OCI-LY1 (cell line): ENCODE results near the gene SIVA1.
A peak's percentile ranks its signal among the peaks of the same experiment; 100 is the strongest.

ENCODE experiments used
- H2AFZ ChIP-seq: fragments of 200-600 bp; sonication (generic), shearing (Covaris generic); 2 replicates; pipeline ENCODE4 v1.6.0; 2014; ENCODE audit warnings: antibody characterized with exemption, mild to moderate bottlenecking, low read length
- H3F3A ChIP-seq: fragments of 200-600 bp; sonication (generic), shearing (Covaris generic); 2 replicates; pipeline ENCODE4 v1.6.0; 2014; ENCODE audit warnings: mild to moderate bottlenecking, antibody characterized with exemption, low read length, moderate library complexity; ENCODE audit not compliant: insufficient read depth
- H3K27ac ChIP-seq: fragments of 200-600 bp; sonication (generic); 2 replicates; pipeline ENCODE4 v1.5.1; 2014; ENCODE audit warnings: low read length, mixed run types, mild to moderate bottlenecking, low read depth; ENCODE audit not compliant: poor library complexity, severe bottlenecking
- H3K27me3 ChIP-seq: fragments of 200-600 bp; sonication (generic); 2 replicates; pipeline ENCODE4 v1.6.0; 2014; ENCODE audit warnings: antibody characterized with exemption, mild to moderate bottlenecking, low read length, moderate library complexity; ENCODE audit not compliant: insufficient read depth
- H3K36me3 ChIP-seq: fragments of 200-600 bp; sonication (generic); 2 replicates; pipeline ENCODE4 v1.6.1; 2014; ENCODE audit warnings: mild to moderate bottlenecking, antibody characterized with exemption, low read length, moderate library complexity, mixed read lengths; ENCODE audit not compliant: insufficient read depth
- H3K4me1 ChIP-seq: fragments of 200-600 bp; sonication (generic); 2 replicates; pipeline ENCODE4 v1.5.1; 2014; ENCODE audit warnings: mild to moderate bottlenecking, low read length, moderate library complexity; ENCODE audit not compliant: insufficient read depth, severe bottlenecking
- H3K4me2 ChIP-seq: fragments of 200-600 bp; sonication (generic), shearing (Covaris generic); 2 replicates; pipeline ENCODE4 v1.6.1; 2014; ENCODE audit warnings: low read length
- H3K4me3 ChIP-seq: fragments of 200-600 bp; sonication (generic); 2 replicates; pipeline ENCODE4 v1.5.1; 2014; ENCODE audit warnings: low read length, low read depth, mild to moderate bottlenecking, mixed read lengths; ENCODE audit not compliant: poor library complexity, severe bottlenecking
- H3K79me2 ChIP-seq: fragments of 200-600 bp; shearing (Covaris generic); 2 replicates; pipeline ENCODE4 v1.6.1; 2016; ENCODE audit warnings: mixed run types, low read length, mixed read lengths; ENCODE audit not compliant: insufficient read depth
- H3K9ac ChIP-seq: fragments of 200-600 bp; sonication (generic), shearing (Covaris generic); 2 replicates; pipeline ENCODE4 v1.6.1; 2014; ENCODE audit warnings: mild to moderate bottlenecking, low read length, mixed read lengths
- H3K9me2 ChIP-seq: fragments of 200-600 bp; sonication (generic), shearing (Covaris generic); 2 replicates; pipeline ENCODE4 v1.6.1; 2014; ENCODE audit warnings: low read depth, mild to moderate bottlenecking, low read length, mixed read lengths
- H3K9me3 ChIP-seq: fragments of 200-600 bp; shearing (Covaris generic); 2 replicates; pipeline ENCODE4 v1.6.1; 2014; ENCODE audit warnings: low read length, mixed read lengths
- H4K20me1 ChIP-seq: fragments of 200-600 bp; sonication (generic), shearing (Covaris generic); 2 replicates; pipeline ENCODE4 v1.6.0; 2016; ENCODE audit warnings: mild to moderate bottlenecking, low read length; ENCODE audit not compliant: insufficient read depth
- CTCF ChIP-seq: fragments of 200-600 bp; sonication (generic), shearing (Covaris generic); IDR thresholded peaks from 2 replicates; pipeline ENCODE4 v1.5.1; 2017; ENCODE audit warnings: mild to moderate bottlenecking, antibody characterized with exemption, low read length, moderate library complexity, mixed read lengths
- EZH2 ChIP-seq: fragments of 200-600 bp; sonication (generic), shearing (Covaris generic); IDR thresholded peaks from 2 replicates; pipeline ENCODE4 v1.8.0; 2017; ENCODE audit warnings: borderline replicate concordance, mixed run types, mild to moderate bottlenecking, antibody characterized with exemption, low read length, moderate library complexity, mixed read lengths

SIVA1 gene

GRCh38 chr14:104757238-104757585 is 4.3 kb downstream of the SIVA1 start:
- Histone ChIP-seq H3K27ac (peak overlapping the region; percentile 67), H3K36me3 (peaks cover 68% of the 10 kb centered on the region)

GRCh38 chr14:104757681-104758392 is 4.9 kb downstream of the SIVA1 start:
- H2AFZ ChIP-seq, result no peak overlapping the region
- H3K9me2 ChIP-seq, result no peaks in the 10 kb centered on the region
- peak overlapping the region; percentile 67 for H3K27ac ChIP-seq
- peaks cover 21% of the 10 kb centered on the region for H3K79me2 ChIP-seq
- no peak overlapping the region for H3K4me2 ChIP-seq
- H3K4me3 ChIP-seq, result no peak overlapping the region
- H3K36me3 ChIP-seq, result peaks cover 71% of the 10 kb centered on the region
- H3F3A ChIP-seq, result no peaks in the 10 kb centered on the region
- no peaks in the 10 kb centered on the region for H4K20me1 ChIP-seq
- no peaks in the 10 kb centered on the region for H3K27me3 ChIP-seq
- H3K9ac ChIP-seq, result no peak overlapping the region
- TF ChIP-seq CTCF, result no peak
- TF ChIP-seq EZH2, result no peak
- no peaks in the 10 kb centered on the region for H3K9me3 ChIP-seq
- peaks cover 40% of the 10 kb centered on the region for H3K4me1 ChIP-seq

More at GRCh38 chr14:104757238-104757585, 4.3 kb downstream of the SIVA1 start:
- Histone ChIP-seq H3K27me3 (no peaks in the 10 kb centered on the region), H3F3A (no peaks in the 10 kb centered on the region), H3K9me2 (no peaks in the 10 kb centered on the region), H3K4me2 (no peak overlapping the region; the same call in 1 of the 2 replicates), H3K4me3 (no peak overlapping the region), H3K4me1 (peaks cover 42% of the 10 kb centered on the region), H4K20me1 (no peaks in the 10 kb centered on the region), H2AFZ (no peak overlapping the region), H3K9me3 (no peaks in the 10 kb centered on the region), H3K79me2 (peaks cover 21% of the 10 kb centered on the region), H3K9ac (no peak overlapping the region)
- TF ChIP-seq CTCF, result no peak
- TF ChIP-seq EZH2, result no peak

- peaks cover 10% of the 10 kb centered on the region for H3K79me2 ChIP-seq
These were observed 6.3 kb downstream of the SIVA1 start for GRCh38 chr14:104758981-104759969.

More at GRCh38 chr14:104758981-104759969, 6.3 kb downstream of the SIVA1 start:
- Histone ChIP-seq H3K9me2 (no peaks in the 10 kb centered on the region), H3K4me3 (no peak overlapping the region), H3F3A (no peaks in the 10 kb centered on the region), H4K20me1 (no peaks in the 10 kb centered on the region), H3K9ac (no peak overlapping the region), H3K27ac (no peak overlapping the region), H3K27me3 (no peaks in the 10 kb centered on the region), H3K36me3 (peaks cover 71% of the 10 kb centered on the region), H3K9me3 (no peaks in the 10 kb centered on the region), H2AFZ (no peak overlapping the region), H3K4me1 (peaks cover 32% of the 10 kb centered on the region), H3K4me2 (no peak overlapping the region)
- TF ChIP-seq CTCF, result no peak
- no peak for TF ChIP-seq EZH2
